ENCODE data around the gene CFAP210. TPM values are rescaled to one million over a fixed set of nuclear protein-coding genes. Genes with fewer than 3 reads are reported as not detected.
"Not testable (repeated sequence)": the region's sequence is repeated elsewhere in the genome, so short reads cannot be mapped to it uniquely, and the experiment has no call there.

Gene CFAP210
- total RNA-seq, 1 donor from 2014 or later: not detected

DNA sequence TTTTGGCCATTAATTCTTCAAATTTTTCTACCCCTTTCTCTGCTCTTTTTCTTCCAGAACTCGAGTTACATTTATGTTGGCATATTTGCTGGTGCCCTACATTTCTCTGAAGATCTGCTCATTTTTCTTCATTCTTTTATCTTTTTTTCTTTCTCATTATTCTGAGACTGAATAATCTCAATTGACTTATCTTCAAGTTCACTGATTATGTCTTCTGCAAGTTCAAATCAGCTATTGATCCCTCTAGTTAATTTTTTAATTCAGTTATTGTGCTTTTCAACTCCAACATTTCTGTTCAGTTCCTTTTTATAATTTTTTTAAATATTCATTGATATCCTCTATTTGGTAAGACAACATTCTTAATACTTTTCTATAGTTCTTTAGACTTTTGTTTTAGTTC lies 3.2 kb downstream of the CFAP210 start:
- no peak for DNase-seq (ENCODE audit: low read depth)
- no peak overlapping the region for H3K4me3 ChIP-seq (ENCODE audit: low read depth, low read length)
- TF ChIP-seq CTCF (conservative IDR thresholded peaks at IDR 0.05; ENCODE audit: low read depth, low read length): no peak

DNA sequence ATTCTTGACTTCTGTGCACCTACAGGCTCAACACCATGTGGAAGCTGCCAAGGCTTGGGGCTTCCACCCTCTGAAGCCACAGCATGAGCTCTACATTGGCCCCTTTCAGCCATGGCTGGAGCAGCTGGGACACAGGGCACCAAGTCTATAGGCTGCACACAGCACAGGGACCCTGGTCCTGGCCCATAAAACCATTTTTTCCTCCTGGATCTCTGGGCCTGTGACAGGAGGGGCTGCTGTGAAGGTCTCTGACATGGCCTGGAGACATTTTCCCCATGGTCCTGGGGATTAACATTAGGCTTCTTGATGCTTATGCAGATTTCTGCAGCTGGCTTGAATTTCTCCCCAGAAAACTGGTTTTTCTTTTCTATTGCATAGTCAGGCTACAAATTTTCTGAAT lies 6.3 kb downstream of the CFAP210 start:
- DNase-seq (ENCODE audit: low read depth); H3K4me3 ChIP-seq (ENCODE audit: low read depth, low read length): not testable (repeated sequence)

DNA sequence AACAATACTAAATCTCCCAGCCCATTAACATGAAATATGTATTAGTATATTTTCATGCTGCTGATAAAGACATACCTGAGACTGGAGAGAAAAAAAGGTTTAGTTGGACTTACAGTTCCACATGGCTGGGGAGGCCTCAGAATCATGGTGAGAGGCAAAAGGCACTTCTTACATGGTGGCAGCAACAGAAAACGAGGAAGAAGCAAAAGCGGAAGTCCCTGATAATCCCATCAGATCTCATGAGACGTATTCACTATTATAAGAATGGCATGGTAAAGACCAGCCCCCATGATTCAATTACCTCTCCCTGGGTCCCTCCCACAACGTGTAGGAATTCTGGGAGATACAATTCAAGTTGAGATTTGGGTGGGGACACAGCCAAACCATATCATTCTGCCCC lies 7.4 kb downstream of the CFAP210 start:
- not testable (repeated sequence) for H3K4me3 ChIP-seq (ENCODE audit: low read depth, low read length); DNase-seq (ENCODE audit: low read depth)

DNA sequence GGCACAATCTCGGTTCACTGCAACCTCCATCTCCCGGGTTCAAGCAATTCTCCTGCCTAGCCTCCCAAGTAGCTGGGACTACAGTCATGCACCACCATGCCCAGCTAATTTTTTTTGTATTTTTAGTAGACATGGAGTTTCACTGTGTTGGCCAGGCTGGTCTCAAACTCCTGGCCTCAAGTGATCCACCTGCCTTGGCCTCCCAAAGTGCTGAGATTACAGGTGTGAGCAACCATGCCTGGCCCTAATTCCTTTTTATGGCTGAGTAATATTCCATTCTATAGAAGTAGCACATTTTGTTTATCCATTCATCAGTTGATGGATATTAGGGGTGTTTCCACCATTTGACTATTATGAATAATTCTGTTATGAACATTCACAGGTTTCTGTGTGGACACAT lies 9.5 kb downstream of the CFAP210 start:
- not testable (repeated sequence) for H3K4me3 ChIP-seq (ENCODE audit: low read depth, low read length); DNase-seq (ENCODE audit: low read depth)

DNA sequence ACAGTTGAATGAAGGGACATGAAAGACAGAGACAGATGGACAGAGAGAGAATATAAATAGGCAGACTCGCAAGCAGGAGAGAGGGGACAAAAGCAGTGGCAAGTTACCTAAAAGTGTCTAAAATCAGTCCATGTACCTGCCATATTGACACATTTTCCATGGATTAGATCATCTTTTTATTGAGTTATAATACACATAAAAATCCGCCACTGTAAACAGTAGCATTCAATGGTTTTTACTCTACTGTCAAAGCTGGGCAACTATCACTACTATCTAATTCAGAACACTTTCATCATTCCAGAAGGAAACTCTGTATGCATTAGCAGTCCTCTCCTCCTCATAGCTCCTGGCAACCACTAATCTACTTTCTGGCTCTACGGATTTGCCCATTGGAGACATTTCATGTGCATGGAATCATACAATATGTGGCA lies 10.1 kb downstream of the CFAP210 start:
- TF ChIP-seq CTCF (conservative IDR thresholded peaks at IDR 0.05; ENCODE audit: low read depth, low read length): no peak
- no peak for DNase-seq (ENCODE audit: low read depth)
- no peak overlapping the region for H3K4me3 ChIP-seq (ENCODE audit: low read depth, low read length)

GRCh38 chr2:169683425-169684134 lies 10.6 kb downstream of the CFAP210 start:
- DNase-seq (ENCODE audit: low read depth): no peak
- no peak for TF ChIP-seq CTCF (conservative IDR thresholded peaks at IDR 0.05; ENCODE audit: low read depth, low read length)
- H3K4me3 ChIP-seq (ENCODE audit: low read depth, low read length): no peak overlapping the region

DNA sequence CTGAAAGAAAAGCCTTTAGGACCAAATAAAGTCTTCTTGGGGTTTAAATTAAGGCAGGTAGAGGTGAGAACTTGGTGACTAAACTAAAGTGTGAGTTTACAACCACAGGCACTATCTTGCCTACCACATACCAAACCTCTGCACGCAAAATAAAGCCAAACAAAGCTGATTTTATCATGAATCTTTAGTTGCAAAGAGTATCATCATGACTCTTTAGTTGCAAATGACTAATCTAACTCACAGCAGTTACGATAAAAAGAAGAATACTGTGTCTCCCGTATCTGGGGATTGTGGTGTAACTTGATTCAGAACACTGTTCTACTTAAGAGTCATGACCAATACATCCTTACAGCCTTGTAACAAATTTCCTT lies 11.2 kb downstream of the CFAP210 start:
- TF ChIP-seq CTCF (conservative IDR thresholded peaks at IDR 0.05; ENCODE audit: low read depth, low read length): no peak
- H3K4me3 ChIP-seq (ENCODE audit: low read depth, low read length): no peak overlapping the region
- DNase-seq (ENCODE audit: low read depth): no peak

- DNase-seq (ENCODE audit: low read depth): no peak
- H3K4me3 ChIP-seq (ENCODE audit: low read depth, low read length): no peak overlapping the region
- TF ChIP-seq CTCF (conservative IDR thresholded peaks at IDR 0.05; ENCODE audit: low read depth, low read length): no peak
These were observed 17.4 kb downstream of the CFAP210 start for GRCh38 chr2:169676850-169677249.

GRCh38 chr2:169676357-169676756 lies 17.8 kb downstream of the CFAP210 start:
- no peak overlapping the region for H3K4me3 ChIP-seq (ENCODE audit: low read depth, low read length)
- TF ChIP-seq CTCF (conservative IDR thresholded peaks at IDR 0.05; ENCODE audit: low read depth, low read length): peak; percentile 41
- DNase-seq (ENCODE audit: low read depth): no peak

All from epithelial cell of proximal tubule (primary cell).